ENCODE results near the gene AFP.

The AFP gene

DNA sequence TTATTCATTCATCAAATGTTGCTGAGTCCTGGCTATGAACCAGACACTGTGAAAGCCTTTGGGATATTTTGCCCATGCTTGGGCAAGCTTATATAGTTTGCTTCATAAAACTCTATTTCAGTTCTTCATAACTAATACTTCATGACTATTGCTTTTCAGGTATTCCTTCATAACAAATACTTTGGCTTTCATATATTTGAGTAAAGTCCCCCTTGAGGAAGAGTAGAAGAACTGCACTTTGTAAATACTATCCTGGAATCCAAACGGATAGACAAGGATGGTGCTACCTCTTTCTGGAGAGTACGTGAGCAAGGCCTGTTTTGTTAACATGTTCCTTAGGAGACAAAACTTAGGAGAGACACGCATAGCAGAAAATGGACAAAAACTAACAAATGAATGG, 1.7 kb upstream of the AFP start:
- Histone ChIP-seq H3K9me3 (ENCODE audit: severe bottlenecking) (no peaks in the 10 kb centered on the region), H3K4me1 (ENCODE audit: insufficient read depth, poor library complexity, severe bottlenecking) (no peaks in the 10 kb centered on the region), H3K27ac (ENCODE audit: poor library complexity, severe bottlenecking) (no peak overlapping the region), H3K4me3 (ENCODE audit: severe bottlenecking) (no peak overlapping the region), H3K36me3 (ENCODE audit: low read depth) (no peaks in the 10 kb centered on the region), H3K27me3 (ENCODE audit: insufficient read depth, poor library complexity, severe bottlenecking) (peaks cover 16% of the 10 kb centered on the region)
- no peak for DNase-seq (ENCODE audit: low spot score)
- 0 out of 3 replicates have a peak, but pooled peaks have one; percentile 35 for ATAC-seq (ENCODE audit: low read depth)
- TF ChIP-seq, protein P1, sequence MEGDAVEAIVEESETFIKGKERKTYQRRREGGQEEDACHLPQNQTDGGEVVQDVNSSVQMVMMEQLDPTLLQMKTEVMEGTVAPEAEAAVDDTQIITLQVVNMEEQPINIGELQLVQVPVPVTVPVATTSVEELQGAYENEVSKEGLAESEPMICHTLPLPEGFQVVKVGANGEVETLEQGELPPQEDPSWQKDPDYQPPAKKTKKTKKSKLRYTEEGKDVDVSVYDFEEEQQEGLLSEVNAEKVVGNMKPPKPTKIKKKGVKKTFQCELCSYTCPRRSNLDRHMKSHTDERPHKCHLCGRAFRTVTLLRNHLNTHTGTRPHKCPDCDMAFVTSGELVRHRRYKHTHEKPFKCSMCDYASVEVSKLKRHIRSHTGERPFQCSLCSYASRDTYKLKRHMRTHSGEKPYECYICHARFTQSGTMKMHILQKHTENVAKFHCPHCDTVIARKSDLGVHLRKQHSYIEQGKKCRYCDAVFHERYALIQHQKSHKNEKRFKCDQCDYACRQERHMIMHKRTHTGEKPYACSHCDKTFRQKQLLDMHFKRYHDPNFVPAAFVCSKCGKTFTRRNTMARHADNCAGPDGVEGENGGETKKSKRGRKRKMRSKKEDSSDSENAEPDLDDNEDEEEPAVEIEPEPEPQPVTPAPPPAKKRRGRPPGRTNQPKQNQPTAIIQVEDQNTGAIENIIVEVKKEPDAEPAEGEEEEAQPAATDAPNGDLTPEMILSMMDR (IDR thresholded peaks at IDR 0.05; ENCODE audit: poor library complexity, severe bottlenecking) = peak; percentile 58

DNA sequence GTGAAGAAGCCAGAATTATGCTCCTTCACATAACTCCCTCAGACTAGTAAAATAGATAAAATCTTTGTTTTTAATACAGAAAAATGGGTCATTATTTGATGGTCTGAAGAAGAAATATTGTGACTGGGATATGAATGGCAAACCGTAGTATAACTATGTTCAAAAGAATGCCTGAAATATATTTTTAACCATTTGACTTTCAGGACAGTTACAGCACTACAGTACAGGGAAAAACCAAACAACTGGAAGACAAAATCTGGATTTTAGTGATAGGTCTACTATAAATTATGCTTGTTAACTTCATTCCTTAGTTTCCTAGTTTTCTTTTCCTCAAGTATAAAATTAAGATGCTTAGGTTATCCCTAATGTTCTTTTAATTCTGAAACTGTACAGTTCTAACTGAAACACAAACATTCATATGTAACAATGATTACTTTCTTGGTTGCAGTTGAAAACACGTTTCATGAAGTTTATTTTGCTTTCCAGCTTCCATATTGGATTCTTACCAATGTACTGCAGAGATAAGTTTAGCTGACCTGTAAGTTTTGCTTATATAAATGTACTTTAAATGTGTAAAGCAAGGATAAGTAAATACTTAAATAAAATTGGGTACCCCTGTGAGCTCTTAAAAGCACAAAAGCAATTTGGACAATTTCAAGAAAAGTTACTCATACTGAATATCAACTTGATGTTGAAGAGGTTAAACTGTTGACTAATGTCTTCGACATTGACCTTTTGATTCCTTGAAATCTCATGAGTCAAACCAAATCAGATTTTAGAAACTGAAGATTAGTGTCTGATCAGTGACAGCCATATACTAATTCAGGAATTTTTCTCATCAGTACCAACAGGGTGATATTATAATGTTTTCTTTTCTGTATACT, 895 bp downstream of the AFP start:
- DNase-seq (ENCODE audit: low spot score) = no peak
- peaks cover 7% of the 10 kb centered on the region for H3K27me3 ChIP-seq (ENCODE audit: insufficient read depth, poor library complexity, severe bottlenecking)
- TF ChIP-seq, protein P1 (IDR thresholded peaks at IDR 0.05; ENCODE audit: poor library complexity, severe bottlenecking) = no peak
- no peaks in the 10 kb centered on the region for H3K36me3 ChIP-seq (ENCODE audit: low read depth)
- no peaks in the 10 kb centered on the region for H3K9me3 ChIP-seq (ENCODE audit: severe bottlenecking)
- H3K4me3 ChIP-seq (ENCODE audit: severe bottlenecking) = no peak overlapping the region
- H3K4me1 ChIP-seq (ENCODE audit: insufficient read depth, poor library complexity, severe bottlenecking) = no peaks in the 10 kb centered on the region
- H3K27ac ChIP-seq (ENCODE audit: poor library complexity, severe bottlenecking) = no peak overlapping the region
- ATAC-seq (ENCODE audit: low read depth) = no peak

DNA sequence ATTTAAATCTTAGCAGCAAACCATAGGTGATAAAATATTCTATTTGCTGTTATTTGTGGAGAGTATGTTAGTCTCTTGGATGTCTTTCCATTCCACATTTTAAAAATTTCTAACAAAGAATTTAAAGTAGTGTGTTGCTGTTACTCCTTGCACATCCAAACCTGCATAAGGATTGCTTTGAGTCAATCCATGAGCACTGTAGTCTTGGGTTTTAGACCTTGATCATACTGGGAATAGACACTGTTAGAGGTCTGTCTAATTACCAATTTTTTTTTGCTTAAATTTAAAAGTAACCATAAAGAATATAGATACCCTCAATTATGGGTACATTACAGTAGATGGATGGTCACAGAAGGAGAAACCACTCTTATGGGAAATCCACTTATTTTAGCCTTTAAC, 1.5 kb downstream of the AFP start:
- Histone ChIP-seq H3K36me3 (ENCODE audit: low read depth) (no peaks in the 10 kb centered on the region), H3K4me3 (ENCODE audit: severe bottlenecking) (no peak overlapping the region), H3K27ac (ENCODE audit: poor library complexity, severe bottlenecking) (no peak overlapping the region), H3K4me1 (ENCODE audit: insufficient read depth, poor library complexity, severe bottlenecking) (no peaks in the 10 kb centered on the region), H3K9me3 (ENCODE audit: severe bottlenecking) (no peaks in the 10 kb centered on the region), H3K27me3 (ENCODE audit: insufficient read depth, poor library complexity, severe bottlenecking) (peaks cover 6% of the 10 kb centered on the region)
- DNase-seq (ENCODE audit: low spot score) (no peak), ATAC-seq (ENCODE audit: low read depth) (no peak)
- TF ChIP-seq, protein P1 (IDR thresholded peaks at IDR 0.05; ENCODE audit: poor library complexity, severe bottlenecking) = no peak

DNA sequence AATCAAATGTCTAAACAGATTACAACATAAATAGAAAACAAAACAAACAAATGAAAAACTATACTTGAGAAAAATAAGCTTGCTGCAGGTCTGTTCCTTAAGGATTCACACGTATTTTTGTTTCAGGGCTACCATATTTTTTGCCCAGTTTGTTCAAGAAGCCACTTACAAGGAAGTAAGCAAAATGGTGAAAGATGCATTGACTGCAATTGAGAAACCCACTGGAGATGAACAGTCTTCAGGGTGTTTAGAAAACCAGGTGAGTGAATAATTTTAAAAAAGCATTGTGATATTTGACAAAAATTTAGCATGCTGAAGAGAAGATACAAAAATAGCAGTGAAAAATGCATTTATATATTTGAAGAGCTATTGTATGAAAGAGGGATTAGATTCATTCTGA, 2.0 kb downstream of the AFP start:
- ATAC-seq (ENCODE audit: low read depth) (no peak), DNase-seq (ENCODE audit: low spot score) (no peak)
- H3K27ac ChIP-seq (ENCODE audit: poor library complexity, severe bottlenecking) = no peak overlapping the region
- H3K36me3 ChIP-seq (ENCODE audit: low read depth) = no peaks in the 10 kb centered on the region
- peaks cover 6% of the 10 kb centered on the region for H3K27me3 ChIP-seq (ENCODE audit: insufficient read depth, poor library complexity, severe bottlenecking)
- no peaks in the 10 kb centered on the region for H3K9me3 ChIP-seq (ENCODE audit: severe bottlenecking)
- TF ChIP-seq, protein P1 (IDR thresholded peaks at IDR 0.05; ENCODE audit: poor library complexity, severe bottlenecking) = no peak
- H3K4me1 ChIP-seq (ENCODE audit: insufficient read depth, poor library complexity, severe bottlenecking) = no peaks in the 10 kb centered on the region
- H3K4me3 ChIP-seq (ENCODE audit: severe bottlenecking) = no peak overlapping the region

Data from RWPE2 (cell line).